ENCODE results near the gene SYNM.

The SYNM gene

DNA sequence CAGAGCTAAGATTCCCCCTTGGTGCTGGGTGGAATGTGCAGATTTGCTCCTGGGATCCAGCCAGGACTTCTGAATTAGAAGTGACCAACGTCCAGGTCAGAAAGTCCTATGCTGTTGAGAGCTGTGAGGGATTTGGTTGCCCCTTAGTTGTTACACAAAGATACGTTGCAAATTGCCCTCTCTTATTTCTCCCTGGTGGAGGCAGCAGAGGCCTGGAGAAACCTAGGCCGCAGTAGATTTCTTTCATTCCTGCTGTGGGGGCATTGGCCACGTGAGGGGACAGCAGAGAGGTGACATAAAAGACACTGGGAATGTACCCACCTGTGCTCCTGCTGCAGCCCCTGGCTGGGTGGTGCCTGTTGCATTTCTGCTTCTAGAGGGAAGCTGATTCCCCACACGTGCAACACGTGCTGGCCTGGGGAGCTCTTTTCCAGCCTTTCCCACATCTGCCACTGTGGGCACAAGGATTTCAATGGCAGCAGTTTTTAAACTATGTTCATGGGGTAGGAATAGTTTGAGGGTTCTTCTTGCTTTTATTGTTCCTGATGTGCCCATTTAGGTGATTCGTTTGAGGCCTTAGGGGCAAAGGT lies 65.7 kb downstream of the SYNM start:
- H3K27ac ChIP-seq (ENCODE audit: low read depth, low read length): no peak overlapping the region
- H3K27me3 ChIP-seq (ENCODE audit: control insufficient read depth, low read length): no peaks in the 10 kb centered on the region
- H3K4me1 ChIP-seq (ENCODE audit: control insufficient read depth, low read length): peaks cover 12% of the 10 kb centered on the region; the same call in 1 of the 2 replicates

DNA sequence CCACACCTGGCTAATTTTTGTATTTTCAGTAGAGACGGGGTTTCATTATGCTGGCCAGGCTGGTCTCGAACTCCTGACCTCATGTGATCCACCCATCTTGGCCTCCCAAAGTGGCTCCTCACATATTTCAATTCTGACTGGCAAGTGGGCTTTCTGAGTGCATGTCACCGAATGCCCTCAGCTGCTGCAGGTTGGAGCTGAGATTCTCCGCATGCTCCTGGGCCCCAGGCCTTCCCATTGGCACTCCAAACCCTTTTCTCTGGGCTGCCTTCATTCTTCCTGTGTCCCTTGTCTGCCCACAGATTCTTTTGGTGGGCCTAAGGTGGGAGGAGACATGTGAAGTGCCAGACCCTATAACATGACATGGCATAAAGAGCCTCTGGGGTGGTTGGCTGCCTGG lies 67.3 kb downstream of the SYNM start:
- Histone ChIP-seq H3F3A (ENCODE audit: control insufficient read depth, insufficient read depth) (no peaks in the 10 kb centered on the region), H3K4me2 (ENCODE audit: low read length) (no peak overlapping the region), H3K27me3 (ENCODE audit: control insufficient read depth, low read length) (no peaks in the 10 kb centered on the region), H3K9me2 (replicated peaks; ENCODE audit: control insufficient read depth, low read length) (no peaks in the 10 kb centered on the region), H3K4me3 (ENCODE audit: low read length) (no peak overlapping the region), H3K36me3 (ENCODE audit: control insufficient read depth, low read length) (no peaks in the 10 kb centered on the region), H3K27ac (ENCODE audit: low read depth, low read length) (no peak overlapping the region), H3K4me1 (ENCODE audit: control insufficient read depth, low read length) (peaks cover 12% of the 10 kb centered on the region; the same call in 1 of the 2 replicates), H3K9me3 (ENCODE audit: control insufficient read depth, insufficient read depth, low read length) (no peaks in the 10 kb centered on the region), H3K79me2 (ENCODE audit: control insufficient read depth, low read length) (no peaks in the 10 kb centered on the region), H4K20me1 (ENCODE audit: control insufficient read depth, insufficient read depth, low read depth, low read length) (no peaks in the 10 kb centered on the region)
- no peak for TF ChIP-seq EZH2phosphoT487 (IDR thresholded peaks at IDR 0.05; ENCODE audit: borderline replicate concordance, low read length)
- TF ChIP-seq, protein P1, sequence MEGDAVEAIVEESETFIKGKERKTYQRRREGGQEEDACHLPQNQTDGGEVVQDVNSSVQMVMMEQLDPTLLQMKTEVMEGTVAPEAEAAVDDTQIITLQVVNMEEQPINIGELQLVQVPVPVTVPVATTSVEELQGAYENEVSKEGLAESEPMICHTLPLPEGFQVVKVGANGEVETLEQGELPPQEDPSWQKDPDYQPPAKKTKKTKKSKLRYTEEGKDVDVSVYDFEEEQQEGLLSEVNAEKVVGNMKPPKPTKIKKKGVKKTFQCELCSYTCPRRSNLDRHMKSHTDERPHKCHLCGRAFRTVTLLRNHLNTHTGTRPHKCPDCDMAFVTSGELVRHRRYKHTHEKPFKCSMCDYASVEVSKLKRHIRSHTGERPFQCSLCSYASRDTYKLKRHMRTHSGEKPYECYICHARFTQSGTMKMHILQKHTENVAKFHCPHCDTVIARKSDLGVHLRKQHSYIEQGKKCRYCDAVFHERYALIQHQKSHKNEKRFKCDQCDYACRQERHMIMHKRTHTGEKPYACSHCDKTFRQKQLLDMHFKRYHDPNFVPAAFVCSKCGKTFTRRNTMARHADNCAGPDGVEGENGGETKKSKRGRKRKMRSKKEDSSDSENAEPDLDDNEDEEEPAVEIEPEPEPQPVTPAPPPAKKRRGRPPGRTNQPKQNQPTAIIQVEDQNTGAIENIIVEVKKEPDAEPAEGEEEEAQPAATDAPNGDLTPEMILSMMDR (IDR thresholded peaks at IDR 0.05; ENCODE audit: low read depth, low read length, poor library complexity, severe bottlenecking): no peak

More for the DNA sequence above, 65.7 kb downstream of the SYNM start:
- H3K4me2 ChIP-seq (ENCODE audit: low read length): no peak overlapping the region
- no peaks in the 10 kb centered on the region for H4K20me1 ChIP-seq (ENCODE audit: control insufficient read depth, insufficient read depth, low read depth, low read length)
- no peaks in the 10 kb centered on the region for H3K36me3 ChIP-seq (ENCODE audit: control insufficient read depth, low read length)
- H3K79me2 ChIP-seq (ENCODE audit: control insufficient read depth, low read length): no peaks in the 10 kb centered on the region
- TF ChIP-seq EZH2phosphoT487 (IDR thresholded peaks at IDR 0.05; ENCODE audit: borderline replicate concordance, low read length): no peak
- TF ChIP-seq, protein P1 (IDR thresholded peaks at IDR 0.05; ENCODE audit: low read depth, low read length, poor library complexity, severe bottlenecking): no peak
- H3K9me2 ChIP-seq (replicated peaks; ENCODE audit: control insufficient read depth, low read length): no peaks in the 10 kb centered on the region
- no peaks in the 10 kb centered on the region for H3F3A ChIP-seq (ENCODE audit: control insufficient read depth, insufficient read depth)
- H3K9me3 ChIP-seq (ENCODE audit: control insufficient read depth, insufficient read depth, low read length): no peaks in the 10 kb centered on the region
- no peak overlapping the region for H3K4me3 ChIP-seq (ENCODE audit: low read length)

GRCh38 chr15:99172989-99173388 lies 68.1 kb downstream of the SYNM start:
- Histone ChIP-seq H3K36me3 (ENCODE audit: control insufficient read depth, low read length) (no peaks in the 10 kb centered on the region), H3K27me3 (ENCODE audit: control insufficient read depth, low read length) (no peaks in the 10 kb centered on the region), H3K4me2 (ENCODE audit: low read length) (no peak overlapping the region), H4K20me1 (ENCODE audit: control insufficient read depth, insufficient read depth, low read depth, low read length) (no peaks in the 10 kb centered on the region), H3F3A (ENCODE audit: control insufficient read depth, insufficient read depth) (no peaks in the 10 kb centered on the region), H3K4me3 (ENCODE audit: low read length) (no peak overlapping the region), H3K27ac (ENCODE audit: low read depth, low read length) (no peak overlapping the region), H3K9me2 (replicated peaks; ENCODE audit: control insufficient read depth, low read length) (no peaks in the 10 kb centered on the region), H3K4me1 (ENCODE audit: control insufficient read depth, low read length) (peaks cover 7% of the 10 kb centered on the region; the same call in 1 of the 2 replicates), H3K79me2 (ENCODE audit: control insufficient read depth, low read length) (no peaks in the 10 kb centered on the region), H3K9me3 (ENCODE audit: control insufficient read depth, insufficient read depth, low read length) (no peaks in the 10 kb centered on the region)
- no peak for TF ChIP-seq EZH2phosphoT487 (IDR thresholded peaks at IDR 0.05; ENCODE audit: borderline replicate concordance, low read length)
- TF ChIP-seq, protein P1 (IDR thresholded peaks at IDR 0.05; ENCODE audit: low read depth, low read length, poor library complexity, severe bottlenecking): no peak
